K562 (cell line): ENCODE data around the gene A1BG. TPM values are rescaled to one million over a fixed set of nuclear protein-coding genes. Genes with fewer than 3 reads are reported as not detected.
A peak's percentile ranks its signal among the peaks of the same experiment; 100 is the strongest.

ENCODE experiments used
- CBFA2T2 ChIP-seq: fragments of 450-650 bp; conservative IDR thresholded peaks from 2 replicates; pipeline ENCODE4 v1.6.1; 2017; ENCODE audit warnings: mild to moderate bottlenecking
- DACH1 ChIP-seq: fragments of 450-650 bp; IDR thresholded peaks from 2 replicates; pipeline ENCODE4 v1.6.1; 2018; ENCODE audit not compliant: partially characterized antibody
- DDX20 ChIP-seq: fragments of 450-650 bp; IDR thresholded peaks from 2 replicates; pipeline ENCODE4 v1.6.1; 2016; ENCODE audit warnings: missing genetic modification characterization, low read depth, mild to moderate bottlenecking, missing compliant biosample characterization, moderate library complexity
- ERF ChIP-seq: fragments of 450-650 bp; formaldehyde crosslinking; IDR thresholded peaks from 2 replicates; pipeline ENCODE4 v1.4.0; 2020; ENCODE audit warnings: mild to moderate bottlenecking, mixed read lengths
- GATAD2B ChIP-seq: fragments of 450-650 bp; IDR thresholded peaks from 2 replicates; pipeline ENCODE4 v1.6.1; 2017; ENCODE audit warnings: mild to moderate bottlenecking, borderline replicate concordance
- HCFC1 ChIP-seq: IDR thresholded peaks from 2 replicates; pipeline ENCODE4 v1.6.1; 2012; ENCODE audit warnings: low read depth, low read length, improper control_type of control experiment
- KDM5B ChIP-seq: fragments of 200-600 bp; sonication (generic); IDR thresholded peaks from 2 replicates; pipeline ENCODE4 v1.6.1; 2012; ENCODE audit warnings: low read depth, mild to moderate bottlenecking, moderate library complexity, low read length, control low read depth, inconsistent platforms; ENCODE audit not compliant: insufficient replicate concordance
- KLF6 ChIP-seq: fragments of 250-450 bp; sonication (Bioruptor Pico); IDR thresholded peaks from 2 replicates; pipeline ENCODE4 v1.4.0; 2020; ENCODE audit warnings: mild to moderate bottlenecking, moderate library complexity, borderline replicate concordance
- MBD2 ChIP-seq: sonication (generic); IDR thresholded peaks from 2 replicates; pipeline ENCODE4 v1.6.1; 2016; ENCODE audit warnings: low read depth, borderline replicate concordance
- PHF20 ChIP-seq: fragments of 450-650 bp; IDR thresholded peaks from 2 replicates; pipeline ENCODE4 v1.6.1; 2018; ENCODE audit not compliant: partially characterized antibody
- RNF2 ChIP-seq: sonication (generic); IDR thresholded peaks from 2 replicates; pipeline ENCODE4 v1.6.1; 2016
- SMAD2 ChIP-seq: fragments of 150-350 bp; IDR thresholded peaks from 2 replicates; pipeline ENCODE4 v1.6.1; 2014; ENCODE audit warnings: low read depth, mild to moderate bottlenecking, low read length
- SRSF3 ChIP-seq: fragments of 200-400 bp; formaldehyde crosslinking; IDR thresholded peaks from 2 replicates; pipeline ENCODE4 v1.6.1; 2016; ENCODE audit warnings: mild to moderate bottlenecking, low read length, moderate library complexity; ENCODE audit not compliant: insufficient read depth
- TBL1XR1 ChIP-seq, 2 experiments: IDR thresholded peaks; 2 replicates each; pipeline ENCODE4 v1.6.1; 2012; ENCODE audit warnings: improper control_type of control experiment in 2 of 2, low read length in 2 of 2, mild to moderate bottlenecking in 1 of 2
- TRIM24 ChIP-seq, 2 experiments: fragments of 450-650 bp; IDR thresholded peaks; 2 replicates each; pipeline ENCODE4 v1.6.1; 2016
- ZFX ChIP-seq: sonication (generic); formaldehyde crosslinking; IDR thresholded peaks from 2 replicates; pipeline ENCODE4 v1.8.0; 2022; ENCODE audit warnings: mild to moderate bottlenecking, missing genetic modification reagents, moderate library complexity
- polyA plus RNA-seq, 8 experiments: library from polyadenylated mRNA; depleted of rRNA in 4 of 8; stranded (reverse) in 5 of 8; unstranded in 3 of 8; fragments of >200 nt; fragmentation: Nextera tagmentation in 2 of 8; fragmentation: Illumina TruSeq in 1 of 8; extraction: Ambion mirVana in 2 of 8; extraction: Trizol in 1 of 8; gene quantifications; 2 replicates each; pipeline versions ENCODE4 v1.2.1 to v1.2.3, GENCODE V29; 2011 to 2014; ENCODE audit warnings: inconsistent platforms in 1 of 8, missing spikeins in 1 of 8
- total RNA-seq, 7 experiments: library from RNA; depleted of rRNA in 6 of 7; stranded (reverse); fragments of >200 nt in 6 of 7; fragmentation: Illumina TruSeq in 2 of 7; extraction: Trizol in 2 of 7; gene quantifications; 2 replicates each; pipeline versions ENCODE4 v1.2.1 to v1.2.3, GENCODE V29; 2011 to 2021; ENCODE audit warnings: low replicate concordance in 1 of 7
- TF ChIP-seq, protein P1 (sequence below): fragments of 450-650 bp; IDR thresholded peaks from 2 replicates; pipeline ENCODE4 v1.6.1; 2016; ENCODE audit warnings: low read depth, mild to moderate bottlenecking, moderate library complexity
- TF ChIP-seq, protein P2 (sequence below): sonication (generic); formaldehyde crosslinking; IDR thresholded peaks from 2 replicates; pipeline ENCODE4 v1.9.0; 2022; ENCODE audit warnings: mild to moderate bottlenecking, missing genetic modification reagents
- TF ChIP-seq, protein P3 (sequence below): fragments of 450-650 bp; IDR thresholded peaks from 2 replicates; pipeline ENCODE4 v1.6.1; 2016; ENCODE audit warnings: borderline replicate concordance
- TF ChIP-seq, protein P4 (sequence below), 2 experiments: fragments of 250-450 bp in 1 of 2; fragments of 450-650 bp in 1 of 2; sonication (Bioruptor Pico) in 1 of 2; IDR thresholded peaks; 2 replicates each; pipeline versions ENCODE4 v1.6.1 to v1.8.0; 2016 to 2021; ENCODE audit warnings: mild to moderate bottlenecking in 2 of 2, moderate library complexity in 2 of 2, missing compliant biosample characterization in 1 of 2, missing genetic modification characterization in 1 of 2

A1BG gene
- total and polyA plus RNA-seq, 9 of the 15 experiments (the other 6 are each of a cell fraction or from before 2014, with no cell fraction given): 0.10 to 19.8 (median 2.6) TPM

DNA sequence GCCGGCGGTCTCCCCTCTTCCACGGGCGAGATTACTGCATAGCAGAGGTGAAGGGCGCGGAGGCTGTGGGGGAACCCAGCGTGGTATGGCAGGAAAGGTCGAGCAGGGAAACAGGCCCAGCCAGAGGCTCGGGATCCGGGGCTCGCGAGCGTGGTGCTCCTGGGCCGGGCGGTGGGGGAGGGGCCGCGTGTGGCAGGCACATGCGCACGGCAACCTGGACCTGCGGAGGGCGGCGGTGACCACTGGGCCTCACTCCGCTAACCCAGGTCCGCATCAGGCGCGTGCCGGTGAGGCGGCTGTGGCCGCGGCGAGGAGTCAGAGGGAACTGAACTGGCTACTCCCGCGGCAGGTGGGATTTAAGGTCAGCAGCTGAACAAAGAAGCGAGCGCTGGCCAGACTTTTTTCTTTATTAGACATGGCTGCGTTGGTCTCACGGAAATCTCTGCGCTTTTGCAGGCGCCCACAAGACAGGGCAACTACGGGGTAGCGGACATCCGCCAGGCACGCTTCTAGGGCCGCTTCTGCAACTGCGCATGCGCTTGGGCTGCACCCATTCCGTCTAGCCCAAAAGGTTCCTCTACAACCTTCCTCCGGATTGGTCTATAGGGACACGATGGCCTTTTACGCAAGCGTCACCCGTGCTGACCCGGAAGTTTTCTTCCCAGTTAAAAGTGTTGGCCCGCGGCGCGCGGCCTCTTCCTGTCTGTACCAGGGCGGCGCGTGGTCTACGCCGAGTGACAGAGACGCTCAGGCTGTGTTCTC is 33.5 kb upstream of the A1BG start, which contains the start of gene RPS5 (continued):
- TF ChIP-seq, protein P1, sequence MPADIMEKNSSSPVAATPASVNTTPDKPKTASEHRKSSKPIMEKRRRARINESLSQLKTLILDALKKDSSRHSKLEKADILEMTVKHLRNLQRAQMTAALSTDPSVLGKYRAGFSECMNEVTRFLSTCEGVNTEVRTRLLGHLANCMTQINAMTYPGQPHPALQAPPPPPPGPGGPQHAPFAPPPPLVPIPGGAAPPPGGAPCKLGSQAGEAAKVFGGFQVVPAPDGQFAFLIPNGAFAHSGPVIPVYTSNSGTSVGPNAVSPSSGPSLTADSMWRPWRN: peak; percentile 85
- peak; percentile 93 for TF ChIP-seq MBD2
- TF ChIP-seq, protein P2, sequence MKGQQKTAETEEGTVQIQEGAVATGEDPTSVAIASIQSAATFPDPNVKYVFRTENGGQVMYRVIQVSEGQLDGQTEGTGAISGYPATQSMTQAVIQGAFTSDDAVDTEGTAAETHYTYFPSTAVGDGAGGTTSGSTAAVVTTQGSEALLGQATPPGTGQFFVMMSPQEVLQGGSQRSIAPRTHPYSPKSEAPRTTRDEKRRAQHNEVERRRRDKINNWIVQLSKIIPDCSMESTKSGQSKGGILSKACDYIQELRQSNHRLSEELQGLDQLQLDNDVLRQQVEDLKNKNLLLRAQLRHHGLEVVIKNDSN (CRISPR knock-in tag): peak; percentile 77
- peak in 1 of 2 experiments; percentile 45; a peak in 3 of 4 replicates for TF ChIP-seq TBL1XR1 (IDR thresholded peaks at IDR 0.05; ENCODE audit: low read length in 2 of 2)
- TF ChIP-seq KDM5B: peak; percentile 88
- TF ChIP-seq ERF (CRISPR knock-in tag): peak; percentile 85; the same call in 1 of the 2 replicates
- peak; percentile 97 for TF ChIP-seq ZFX (CRISPR knock-in tag)
- TF ChIP-seq KLF6: no peak
- TF ChIP-seq TRIM24 (IDR thresholded peaks at IDR 0.05): peak in 1 of 2 experiments; percentile 44; a peak in 1 of 4 replicates
- TF ChIP-seq, protein P3, sequence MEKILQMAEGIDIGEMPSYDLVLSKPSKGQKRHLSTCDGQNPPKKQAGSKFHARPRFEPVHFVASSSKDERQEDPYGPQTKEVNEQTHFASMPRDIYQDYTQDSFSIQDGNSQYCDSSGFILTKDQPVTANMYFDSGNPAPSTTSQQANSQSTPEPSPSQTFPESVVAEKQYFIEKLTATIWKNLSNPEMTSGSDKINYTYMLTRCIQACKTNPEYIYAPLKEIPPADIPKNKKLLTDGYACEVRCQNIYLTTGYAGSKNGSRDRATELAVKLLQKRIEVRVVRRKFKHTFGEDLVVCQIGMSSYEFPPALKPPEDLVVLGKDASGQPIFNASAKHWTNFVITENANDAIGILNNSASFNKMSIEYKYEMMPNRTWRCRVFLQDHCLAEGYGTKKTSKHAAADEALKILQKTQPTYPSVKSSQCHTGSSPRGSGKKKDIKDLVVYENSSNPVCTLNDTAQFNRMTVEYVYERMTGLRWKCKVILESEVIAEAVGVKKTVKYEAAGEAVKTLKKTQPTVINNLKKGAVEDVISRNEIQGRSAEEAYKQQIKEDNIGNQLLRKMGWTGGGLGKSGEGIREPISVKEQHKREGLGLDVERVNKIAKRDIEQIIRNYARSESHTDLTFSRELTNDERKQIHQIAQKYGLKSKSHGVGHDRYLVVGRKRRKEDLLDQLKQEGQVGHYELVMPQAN: peak; percentile 34; the same call in 1 of the 2 replicates
- TF ChIP-seq HCFC1: peak; percentile 84
- TF ChIP-seq SRSF3: peak; percentile 62; the same call in 1 of the 2 replicates
- TF ChIP-seq DACH1: no peak
- TF ChIP-seq, protein P4, sequence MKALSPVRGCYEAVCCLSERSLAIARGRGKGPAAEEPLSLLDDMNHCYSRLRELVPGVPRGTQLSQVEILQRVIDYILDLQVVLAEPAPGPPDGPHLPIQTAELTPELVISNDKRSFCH (CRISPR knock-in tag; IDR thresholded peaks at IDR 0.05): no peak
- TF ChIP-seq, protein P4 (tag; IDR thresholded peaks at IDR 0.05): no peak
- no peak for TF ChIP-seq SMAD2
- TF ChIP-seq RNF2: peak; percentile 60; the same call in 1 of the 2 replicates
- no peak for TF ChIP-seq GATAD2B
- TF ChIP-seq PHF20: peak; percentile 60
- TF ChIP-seq DDX20 (tag): no peak
- no peak for TF ChIP-seq CBFA2T2
